NB4 (cell line): ENCODE measurements around the gene NTHL1.

Source experiments
- CTCF ChIP-seq: IDR thresholded peaks from one replicate; pipeline ENCODE4 v1.5.1; 2012; ENCODE audit warnings: low read depth, low read length
- MAX ChIP-seq: IDR thresholded peaks from 2 replicates; pipeline ENCODE4 v1.6.1; 2011; ENCODE audit warnings: low read depth, low read length
- MYC ChIP-seq: IDR thresholded peaks from 2 replicates; pipeline ENCODE4 v1.6.1; 2011; ENCODE audit warnings: low read depth, low read length
- POLR2A ChIP-seq: IDR thresholded peaks from 2 replicates; pipeline ENCODE4 v1.6.1; 2011; ENCODE audit warnings: mild to moderate bottlenecking; ENCODE audit not compliant: insufficient read length; ENCODE audit errors: extremely low read depth

- TF ChIP-seq CTCF (no peak), MAX (no peak), POLR2A (no peak), MYC (no peak)
Measured at GRCh38 chr16:2078691-2079090, 31.1 kb upstream of the NTHL1 start.
